Endometrial microvascular endothelial cells (primary cell): ENCODE data around the gene ZFAND3. TPM values are rescaled to one million over a fixed set of nuclear protein-coding genes. Genes with fewer than 3 reads are reported as not detected.

Source experiments
- in situ Hi-C: cut with HindIII; loops from 2 replicates; pipeline ENCODE4 v1.10.0; 2017; ENCODE audit warnings: low sequenced_read_pairs, low pct_unique_long_range_greater_than_20kb; ENCODE audit errors: inconsistent ontology term
- total RNA-seq: library from RNA; depleted of rRNA; stranded (reverse); fragments of >200 nt; gene quantifications from one replicate; pipeline ENCODE4 v1.2.3, GENCODE V29; 2015; ENCODE audit errors: inconsistent ontology term

Gene ZFAND3
- total RNA-seq, 1 donor from 2014 or later: 20.5 TPM

- in situ Hi-C loops: no loop called here
Measured at GRCh38 chr6:37793067-37793466, 26.5 kb upstream of the ZFAND3 start.

- in situ Hi-C loops: no loop called here
Measured at GRCh38 chr6:37794825-37795224, 24.7 kb upstream of the ZFAND3 start.

GRCh38 chr6:37798436-37799262 is 20.9 kb upstream of the ZFAND3 start:
- in situ Hi-C loops: no loop called here

- in situ Hi-C loops: no loop called here
Measured at GRCh38 chr6:37799263-37799644, 20.3 kb upstream of the ZFAND3 start.

- in situ Hi-C loops: no loop called here
Measured at GRCh38 chr6:37800703-37801604, 18.6 kb upstream of the ZFAND3 start.

GRCh38 chr6:37801605-37801940 is 18.0 kb upstream of the ZFAND3 start:
- in situ Hi-C loops: no loop called here

- in situ Hi-C loops: no loop called here
Measured at GRCh38 chr6:37802810-37803209, 16.7 kb upstream of the ZFAND3 start.

- in situ Hi-C loops: no loop called here
Measured at GRCh38 chr6:37804586-37804985, 14.9 kb upstream of the ZFAND3 start.

GRCh38 chr6:37806213-37806612 is 13.3 kb upstream of the ZFAND3 start:
- in situ Hi-C loops: no loop called here

GRCh38 chr6:37807656-37808055 is 11.9 kb upstream of the ZFAND3 start:
- in situ Hi-C loops: no loop called here

GRCh38 chr6:37809197-37809543 is 10.4 kb upstream of the ZFAND3 start:
- in situ Hi-C loops: no loop called here

- in situ Hi-C loops: no loop called here
Measured at GRCh38 chr6:37812841-37813240, 6.7 kb upstream of the ZFAND3 start.

GRCh38 chr6:37814374-37814773 is 5.2 kb upstream of the ZFAND3 start:
- in situ Hi-C loops: no loop called here

GRCh38 chr6:37816599-37817375 is 2.7 kb upstream of the ZFAND3 start:
- in situ Hi-C loops: no loop called here

GRCh38 chr6:37818536-37819176 is 871 bp upstream of the ZFAND3 start:
- in situ Hi-C loops: no loop called here

GRCh38 chr6:37819802-37820717 is 533 bp downstream of the ZFAND3 start:
- in situ Hi-C loops: no loop called here

- in situ Hi-C loops: no loop called here
Measured at GRCh38 chr6:37820718-37821079, 1.2 kb downstream of the ZFAND3 start.

GRCh38 chr6:37821446-37821845 is 1.9 kb downstream of the ZFAND3 start:
- in situ Hi-C loops: no loop called here
